ENCODE data around the gene GATAD1. TPM values are rescaled to one million over a fixed set of nuclear protein-coding genes. Genes with fewer than 3 reads are reported as not detected.
"Not testable (repeated sequence)": the region's sequence is repeated elsewhere in the genome, so short reads cannot be mapped to it uniquely, and the experiment has no call there.

GATAD1 gene
- total RNA-seq = 10 to 100 TPM; 20.5 to 44.2 (median 32.8) TPM

- WGBS, 10 experiments = 0% methylated on average over 2 to 5 of the region's 87 CpGs; no CpG with 5 or more reads in 7 of the 10 experiments
- in situ Hi-C loops (cut with MboI; ENCODE audit: low pct_unique_long_range_greater_than_20kb in 2 of 9, low sequenced_read_pairs in 9 of 9, unreplicated experiment in 9 of 9) = loop anchor here in 1 of 9 experiments (25.0 kb wide), 1 partner anchor 210 kb away; the partner anchor contains the start of genes ANKIB1 and KRIT1
- ATAC-seq (replicated peaks in 6 of 8) = peak; percentile 92 to 98 (median 97)
- Histone ChIP-seq H3K4me3 (peak within 1 kb of the TSS; percentile 65 to 99 (median 97)), H3K27ac (peak within 1 kb of the TSS; percentile 93 to 95), H3K4me1 (replicated peaks in 1 of 2) (peaks cover 3 to 10% of the 10 kb centered on the region in 2 donors)
Observed at GRCh38 chr7:92447345-92448204, at the start of gene GATAD1. GATAD1 (plus strand) TSS chr7:92447482; CDS start chr7:92447730, 248 bp downstream.

- WGBS, 10 experiments = 79 to 100% (median 92%) methylated on average over 1 to 6 of the region's 6 CpGs
- Histone ChIP-seq H3K4me3 (no peak overlapping the region), H3K4me1 (replicated peaks in 1 of 2) (no peaks in the 10 kb centered on the region), H3K27ac (no peak overlapping the region)
- in situ Hi-C loops (cut with MboI; ENCODE audit: low pct_unique_long_range_greater_than_20kb in 2 of 9, low sequenced_read_pairs in 9 of 9, unreplicated experiment in 9 of 9) = no loop called here
- no peak for ATAC-seq (replicated peaks in 6 of 8)
Observed at GRCh38 chr7:92397542-92397941, 49.7 kb upstream of the GATAD1 start.

- no peaks in the 10 kb centered on the region for H3K4me1 ChIP-seq (replicated peaks in 1 of 2)
- in situ Hi-C loops (cut with MboI; ENCODE audit: low pct_unique_long_range_greater_than_20kb in 2 of 9, low sequenced_read_pairs in 9 of 9, unreplicated experiment in 9 of 9) = no loop called here
- no peak for ATAC-seq (replicated peaks in 6 of 8)
- no peak overlapping the region for H3K4me3 ChIP-seq
- no peak overlapping the region for H3K27ac ChIP-seq
- WGBS, 10 experiments = 72 to 100% (median 94%) methylated on average over 1 to 2 of the region's 2 CpGs; no CpG with 5 or more reads in 2 of the 10 experiments
Observed at GRCh38 chr7:92400013-92400412, 47.3 kb upstream of the GATAD1 start.

- ATAC-seq (replicated peaks in 6 of 8) = peak in 1 of 8 experiments; percentile 25
- 39 to 76% (median 51%) methylated on average over 1 to 4 of the region's 4 CpGs; no CpG with 5 or more reads in 2 of the 10 experiments for WGBS, 10 experiments
- H3K27ac ChIP-seq = no peak overlapping the region
- in situ Hi-C loops (cut with MboI; ENCODE audit: low pct_unique_long_range_greater_than_20kb in 2 of 9, low sequenced_read_pairs in 9 of 9, unreplicated experiment in 9 of 9) = no loop called here
- no peaks in the 10 kb centered on the region for H3K4me1 ChIP-seq (replicated peaks in 1 of 2)
- H3K4me3 ChIP-seq = no peak overlapping the region
Observed at GRCh38 chr7:92402920-92403759, 44.1 kb upstream of the GATAD1 start.

GRCh38 chr7:92403760-92404074 lies 43.6 kb upstream of the GATAD1 start:
- H3K4me1 ChIP-seq (replicated peaks in 1 of 2) = no peaks in the 10 kb centered on the region
- in situ Hi-C loops (cut with MboI; ENCODE audit: low pct_unique_long_range_greater_than_20kb in 2 of 9, low sequenced_read_pairs in 9 of 9, unreplicated experiment in 9 of 9) = no loop called here
- H3K4me3 ChIP-seq = no peak overlapping the region
- no peak for ATAC-seq (replicated peaks in 6 of 8)
- H3K27ac ChIP-seq = no peak overlapping the region
- 60 to 100% (median 80%) methylated on average over 1 to 6 of the region's 6 CpGs; no CpG with 5 or more reads in 3 of the 10 experiments for WGBS, 10 experiments

GRCh38 chr7:92404170-92404614 lies 43.1 kb upstream of the GATAD1 start:
- no peaks in the 10 kb centered on the region for H3K4me1 ChIP-seq (replicated peaks in 1 of 2)
- H3K27ac ChIP-seq = no peak overlapping the region
- H3K4me3 ChIP-seq = no peak overlapping the region
- 83 to 100% (median 85%) methylated on average over 1 to 6 of the region's 6 CpGs; no CpG with 5 or more reads in 2 of the 10 experiments for WGBS, 10 experiments
- in situ Hi-C loops (cut with MboI; ENCODE audit: low pct_unique_long_range_greater_than_20kb in 2 of 9, low sequenced_read_pairs in 9 of 9, unreplicated experiment in 9 of 9) = no loop called here
- ATAC-seq (replicated peaks in 6 of 8) = no peak

- H3K4me3 ChIP-seq = no peak overlapping the region
- 71 to 100% (median 100%) methylated on average over 1 of the region's 1 CpG; no CpG with 5 or more reads in 7 of the 10 experiments for WGBS, 10 experiments
- no peaks in the 10 kb centered on the region for H3K4me1 ChIP-seq (replicated peaks in 1 of 2)
- H3K27ac ChIP-seq = no peak overlapping the region
- in situ Hi-C loops (cut with MboI; ENCODE audit: low pct_unique_long_range_greater_than_20kb in 2 of 9, low sequenced_read_pairs in 9 of 9, unreplicated experiment in 9 of 9) = no loop called here
- ATAC-seq (replicated peaks in 6 of 8) = no peak
Observed at GRCh38 chr7:92409357-92409756, 37.9 kb upstream of the GATAD1 start.

- in situ Hi-C loops (cut with MboI; ENCODE audit: low pct_unique_long_range_greater_than_20kb in 2 of 9, low sequenced_read_pairs in 9 of 9, unreplicated experiment in 9 of 9); ATAC-seq (replicated peaks in 6 of 8); H3K4me3 ChIP-seq; H3K27ac ChIP-seq; H3K4me1 ChIP-seq (replicated peaks in 1 of 2): not testable (repeated sequence)
- WGBS, 10 experiments = 70 to 100% (median 80%) methylated on average over 1 to 2 of the region's 6 CpGs; no CpG with 5 or more reads in 6 of the 10 experiments
Observed at GRCh38 chr7:92410162-92410561, 37.1 kb upstream of the GATAD1 start.

- H3K27ac ChIP-seq = no peak overlapping the region
- H3K4me3 ChIP-seq = no peak overlapping the region
- 55 to 96% (median 89%) methylated on average over 2 to 11 of the region's 11 CpGs; no CpG with 5 or more reads in 1 of the 10 experiments for WGBS, 10 experiments
- no peaks in the 10 kb centered on the region for H3K4me1 ChIP-seq (replicated peaks in 1 of 2)
- in situ Hi-C loops (cut with MboI; ENCODE audit: low pct_unique_long_range_greater_than_20kb in 2 of 9, low sequenced_read_pairs in 9 of 9, unreplicated experiment in 9 of 9) = no loop called here
- ATAC-seq (replicated peaks in 6 of 8) = no peak
Observed at GRCh38 chr7:92412745-92413144, 34.5 kb upstream of the GATAD1 start.

- no peaks in the 10 kb centered on the region for H3K4me1 ChIP-seq (replicated peaks in 1 of 2)
- in situ Hi-C loops (cut with MboI; ENCODE audit: low pct_unique_long_range_greater_than_20kb in 2 of 9, low sequenced_read_pairs in 9 of 9, unreplicated experiment in 9 of 9) = no loop called here
- no peak overlapping the region for H3K27ac ChIP-seq
- H3K4me3 ChIP-seq = no peak overlapping the region
- peak in 2 of 8 experiments; percentile 60 to 61 for ATAC-seq (replicated peaks in 6 of 8)
- WGBS, 10 experiments = 18 to 100% (median 58%) methylated on average over 1 to 4 of the region's 5 CpGs; no CpG with 5 or more reads in 4 of the 10 experiments
Observed at GRCh38 chr7:92413550-92413949, 33.7 kb upstream of the GATAD1 start.

GRCh38 chr7:92415225-92415624 lies 32.1 kb upstream of the GATAD1 start:
- WGBS, 10 experiments = 47 to 100% (median 87%) methylated on average over 1 to 5 of the region's 5 CpGs
- Histone ChIP-seq H3K4me1 (replicated peaks in 1 of 2) (no peaks in the 10 kb centered on the region), H3K27ac (no peak overlapping the region), H3K4me3 (no peak overlapping the region)
- in situ Hi-C loops (cut with MboI; ENCODE audit: low pct_unique_long_range_greater_than_20kb in 2 of 9, low sequenced_read_pairs in 9 of 9, unreplicated experiment in 9 of 9) = no loop called here
- peak in 1 of 8 experiments; percentile 57 for ATAC-seq (replicated peaks in 6 of 8)

GRCh38 chr7:92417913-92418312 lies 29.4 kb upstream of the GATAD1 start:
- Histone ChIP-seq H3K4me3 (no peak overlapping the region), H3K4me1 (replicated peaks in 1 of 2) (no peaks in the 10 kb centered on the region), H3K27ac (no peak overlapping the region)
- 39 to 100% (median 79%) methylated on average over 1 to 5 of the region's 5 CpGs; no CpG with 5 or more reads in 2 of the 10 experiments for WGBS, 10 experiments
- no peak for ATAC-seq (replicated peaks in 6 of 8)
- in situ Hi-C loops (cut with MboI; ENCODE audit: low pct_unique_long_range_greater_than_20kb in 2 of 9, low sequenced_read_pairs in 9 of 9, unreplicated experiment in 9 of 9) = no loop called here
